ENCODE data around the gene AKAP7. TPM values are rescaled to one million over a fixed set of nuclear protein-coding genes. Genes with fewer than 3 reads are reported as not detected.

The AKAP7 gene
- total RNA-seq, 1 donor from 2014 or later, result 15.5 TPM

- Mint-ChIP-seq H3K4me1 (no peaks in the 10 kb centered on the region), H3K27me3 (ENCODE audit: insufficient read depth, low read depth) (peaks cover 2% of the 10 kb centered on the region), H3K27ac (no peak overlapping the region), H3K9me3 (no peaks in the 10 kb centered on the region), H3K4me3 (no peak overlapping the region), H3K36me3 (no peaks in the 10 kb centered on the region)
- H3K36me3 ChIP-seq, result no peaks in the 10 kb centered on the region
- no peak overlapping the region for H3K4me2 ChIP-seq
- no peaks in the 10 kb centered on the region for H4K20me1 ChIP-seq (ENCODE audit: low read depth)
- peaks cover 6% of the 10 kb centered on the region for H3K4me1 ChIP-seq
- H3K79me2 ChIP-seq (ENCODE audit: low read depth), result no peaks in the 10 kb centered on the region
- H3K9me3 ChIP-seq (ENCODE audit: low read depth), result no peaks in the 10 kb centered on the region
- TF ChIP-seq EZH2phosphoT487 (IDR thresholded peaks at IDR 0.05) (no peak), EZH2 (IDR thresholded peaks at IDR 0.05) (no peak), CTCF (IDR thresholded peaks at IDR 0.05) (no peak)
- no peak overlapping the region for H3K27ac ChIP-seq
- H2AFZ ChIP-seq (replicated peaks), result no peak overlapping the region
- peak; percentile 15 for DNase-seq (ENCODE audit: low spot score)
- no peak overlapping the region for H3K4me3 ChIP-seq
- no peaks in the 10 kb centered on the region for H3K27me3 ChIP-seq
- H3K9ac ChIP-seq, result no peak overlapping the region
- H3F3A ChIP-seq (ENCODE audit: low read depth), result no peaks in the 10 kb centered on the region
These were observed 26.7 kb downstream of the AKAP7 start for GRCh38 chr6:131161987-131162386.

- Mint-ChIP-seq H3K4me3 (no peak overlapping the region), H3K9me3 (no peaks in the 10 kb centered on the region), H3K27ac (no peak overlapping the region), H3K36me3 (no peaks in the 10 kb centered on the region), H3K27me3 (ENCODE audit: insufficient read depth, low read depth) (no peaks in the 10 kb centered on the region), H3K4me1 (no peaks in the 10 kb centered on the region)
- Histone ChIP-seq H3K4me1 (peaks cover 6% of the 10 kb centered on the region), H3K4me3 (no peak overlapping the region), H2AFZ (replicated peaks) (no peak overlapping the region), H3K36me3 (no peaks in the 10 kb centered on the region), H4K20me1 (ENCODE audit: low read depth) (no peaks in the 10 kb centered on the region), H3K27me3 (no peaks in the 10 kb centered on the region), H3K27ac (no peak overlapping the region), H3K79me2 (ENCODE audit: low read depth) (no peaks in the 10 kb centered on the region), H3F3A (ENCODE audit: low read depth) (no peaks in the 10 kb centered on the region), H3K9me3 (ENCODE audit: low read depth) (no peaks in the 10 kb centered on the region), H3K9ac (no peak overlapping the region), H3K4me2 (no peak overlapping the region)
- TF ChIP-seq EZH2phosphoT487 (IDR thresholded peaks at IDR 0.05) (no peak), CTCF (IDR thresholded peaks at IDR 0.05) (no peak), EZH2 (IDR thresholded peaks at IDR 0.05) (no peak)
- no peak for DNase-seq (ENCODE audit: low spot score)
These were observed 28.6 kb downstream of the AKAP7 start for GRCh38 chr6:131163886-131164285.

GRCh38 chr6:131164506-131164905, 29.2 kb downstream of the AKAP7 start:
- no peaks in the 10 kb centered on the region for H3K9me3 ChIP-seq (ENCODE audit: low read depth)
- H3K27ac ChIP-seq, result no peak overlapping the region
- H3K36me3 ChIP-seq, result no peaks in the 10 kb centered on the region
- Mint-ChIP-seq H3K4me1 (no peaks in the 10 kb centered on the region), H3K27ac (no peak overlapping the region), H3K4me3 (no peak overlapping the region), H3K36me3 (no peaks in the 10 kb centered on the region), H3K27me3 (ENCODE audit: insufficient read depth, low read depth) (no peaks in the 10 kb centered on the region), H3K9me3 (no peaks in the 10 kb centered on the region)
- peaks cover 6% of the 10 kb centered on the region for H3K4me1 ChIP-seq
- no peaks in the 10 kb centered on the region for H3K27me3 ChIP-seq
- H3K4me2 ChIP-seq, result no peak overlapping the region
- H3F3A ChIP-seq (ENCODE audit: low read depth), result no peaks in the 10 kb centered on the region
- no peaks in the 10 kb centered on the region for H3K79me2 ChIP-seq (ENCODE audit: low read depth)
- TF ChIP-seq CTCF (IDR thresholded peaks at IDR 0.05) (no peak), EZH2phosphoT487 (IDR thresholded peaks at IDR 0.05) (no peak), EZH2 (IDR thresholded peaks at IDR 0.05) (no peak)
- no peak overlapping the region for H3K9ac ChIP-seq
- H2AFZ ChIP-seq (replicated peaks), result no peak overlapping the region
- no peak overlapping the region for H3K4me3 ChIP-seq
- DNase-seq (ENCODE audit: low spot score), result no peak
- no peaks in the 10 kb centered on the region for H4K20me1 ChIP-seq (ENCODE audit: low read depth)
